ENCODE results near the gene CTDSPL.

The CTDSPL gene

GRCh38 chr3:38008191-38008701 is 146.6 kb downstream of the CTDSPL start:
- no peak overlapping the region for H3K27ac Mint-ChIP-seq
- peaks cover 14% of the 10 kb centered on the region for H3K4me1 Mint-ChIP-seq
- H3K27me3 Mint-ChIP-seq = no peaks in the 10 kb centered on the region
- H3K36me3 Mint-ChIP-seq = no peaks in the 10 kb centered on the region
- H3K9me3 Mint-ChIP-seq = no peaks in the 10 kb centered on the region
- no peak overlapping the region for H3K4me3 Mint-ChIP-seq

- H3K36me3 Mint-ChIP-seq = no peaks in the 10 kb centered on the region
Observed at GRCh38 chr3:38008971-38009580, 147.4 kb downstream of the CTDSPL start.

GRCh38 chr3:38009807-38010591 is 148.3 kb downstream of the CTDSPL start:
- Mint-ChIP-seq H3K9me3 (no peaks in the 10 kb centered on the region), H3K36me3 (no peaks in the 10 kb centered on the region), H3K4me3 (no peak overlapping the region), H3K4me1 (no peaks in the 10 kb centered on the region), H3K27ac (no peak overlapping the region), H3K27me3 (no peaks in the 10 kb centered on the region)

More at GRCh38 chr3:38008971-38009580, 147.4 kb downstream of the CTDSPL start:
- no peak overlapping the region for H3K4me3 Mint-ChIP-seq
- peaks cover 9% of the 10 kb centered on the region for H3K4me1 Mint-ChIP-seq
- no peak overlapping the region for H3K27ac Mint-ChIP-seq
- H3K9me3 Mint-ChIP-seq = no peaks in the 10 kb centered on the region
- no peaks in the 10 kb centered on the region for H3K27me3 Mint-ChIP-seq

- peaks cover 3% of the 10 kb centered on the region for H3K36me3 Mint-ChIP-seq
- H3K9me3 Mint-ChIP-seq = no peaks in the 10 kb centered on the region
- no peaks in the 10 kb centered on the region for H3K27me3 Mint-ChIP-seq
- H3K4me1 Mint-ChIP-seq = no peaks in the 10 kb centered on the region
- no peak overlapping the region for H3K4me3 Mint-ChIP-seq
- no peak overlapping the region for H3K27ac Mint-ChIP-seq
Observed at GRCh38 chr3:38011111-38011510, 149.4 kb downstream of the CTDSPL start.

- Mint-ChIP-seq H3K4me3 (no peak overlapping the region), H3K4me1 (no peaks in the 10 kb centered on the region), H3K27ac (no peak overlapping the region), H3K27me3 (no peaks in the 10 kb centered on the region), H3K36me3 (peaks cover 15% of the 10 kb centered on the region), H3K9me3 (no peaks in the 10 kb centered on the region)
Observed at GRCh38 chr3:38015485-38015884, 153.8 kb downstream of the CTDSPL start.

- H3K4me3 Mint-ChIP-seq = no peak overlapping the region
- H3K27me3 Mint-ChIP-seq = no peaks in the 10 kb centered on the region
- H3K36me3 Mint-ChIP-seq = peaks cover 15% of the 10 kb centered on the region
- no peak overlapping the region for H3K27ac Mint-ChIP-seq
- H3K4me1 Mint-ChIP-seq = no peaks in the 10 kb centered on the region
- H3K9me3 Mint-ChIP-seq = no peaks in the 10 kb centered on the region
Observed at GRCh38 chr3:38015984-38016383, 154.3 kb downstream of the CTDSPL start.

GRCh38 chr3:38016410-38016809 is 154.7 kb downstream of the CTDSPL start:
- Mint-ChIP-seq H3K9me3 (no peaks in the 10 kb centered on the region), H3K36me3 (peaks cover 15% of the 10 kb centered on the region), H3K4me3 (no peak overlapping the region), H3K4me1 (no peaks in the 10 kb centered on the region), H3K27ac (peak overlapping the region; percentile 43), H3K27me3 (no peaks in the 10 kb centered on the region)

GRCh38 chr3:38016847-38017444 is 155.3 kb downstream of the CTDSPL start:
- H3K4me1 Mint-ChIP-seq = no peaks in the 10 kb centered on the region
- H3K36me3 Mint-ChIP-seq = peaks cover 15% of the 10 kb centered on the region
- H3K4me3 Mint-ChIP-seq = no peak overlapping the region
- no peaks in the 10 kb centered on the region for H3K9me3 Mint-ChIP-seq
- H3K27me3 Mint-ChIP-seq = no peaks in the 10 kb centered on the region
- H3K27ac Mint-ChIP-seq = no peak overlapping the region

GRCh38 chr3:38017445-38018295 is 156.0 kb downstream of the CTDSPL start:
- no peak overlapping the region for H3K27ac Mint-ChIP-seq
- no peak overlapping the region for H3K4me3 Mint-ChIP-seq
- no peaks in the 10 kb centered on the region for H3K4me1 Mint-ChIP-seq
- H3K27me3 Mint-ChIP-seq = no peaks in the 10 kb centered on the region
- no peaks in the 10 kb centered on the region for H3K9me3 Mint-ChIP-seq
- H3K36me3 Mint-ChIP-seq = peaks cover 15% of the 10 kb centered on the region

GRCh38 chr3:38018296-38019266 is 156.9 kb downstream of the CTDSPL start:
- H3K4me1 Mint-ChIP-seq = peaks cover 8% of the 10 kb centered on the region
- H3K4me3 Mint-ChIP-seq = no peak overlapping the region
- H3K36me3 Mint-ChIP-seq = peaks cover 15% of the 10 kb centered on the region
- H3K27ac Mint-ChIP-seq = no peak overlapping the region
- H3K9me3 Mint-ChIP-seq = no peaks in the 10 kb centered on the region
- no peaks in the 10 kb centered on the region for H3K27me3 Mint-ChIP-seq

- Mint-ChIP-seq H3K27me3 (no peaks in the 10 kb centered on the region), H3K9me3 (no peaks in the 10 kb centered on the region), H3K36me3 (peaks cover 15% of the 10 kb centered on the region), H3K27ac (no peak overlapping the region), H3K4me1 (peaks cover 17% of the 10 kb centered on the region), H3K4me3 (no peak overlapping the region)
Observed at GRCh38 chr3:38019658-38020341, 158.1 kb downstream of the CTDSPL start.

GRCh38 chr3:38020342-38020726 is 158.7 kb downstream of the CTDSPL start:
- Mint-ChIP-seq H3K27me3 (no peaks in the 10 kb centered on the region), H3K9me3 (no peaks in the 10 kb centered on the region), H3K4me1 (peaks cover 21% of the 10 kb centered on the region), H3K4me3 (no peak overlapping the region), H3K36me3 (peaks cover 15% of the 10 kb centered on the region), H3K27ac (no peak overlapping the region)

- Mint-ChIP-seq H3K36me3 (peaks cover 12% of the 10 kb centered on the region), H3K4me3 (no peak overlapping the region), H3K27ac (no peak overlapping the region), H3K4me1 (peaks cover 28% of the 10 kb centered on the region), H3K27me3 (no peaks in the 10 kb centered on the region), H3K9me3 (no peaks in the 10 kb centered on the region)
Observed at GRCh38 chr3:38021196-38021595, 159.5 kb downstream of the CTDSPL start.

- no peaks in the 10 kb centered on the region for H3K9me3 Mint-ChIP-seq
- peaks cover 3% of the 10 kb centered on the region for H3K36me3 Mint-ChIP-seq
- no peak overlapping the region for H3K27ac Mint-ChIP-seq
- peaks cover 28% of the 10 kb centered on the region for H3K4me1 Mint-ChIP-seq
- H3K27me3 Mint-ChIP-seq = no peaks in the 10 kb centered on the region
- no peak overlapping the region for H3K4me3 Mint-ChIP-seq
Observed at GRCh38 chr3:38022301-38022700, 160.6 kb downstream of the CTDSPL start.
